Forelimb muscle (tissue), 1 donor: Measurements from ENCODE around the gene RPS6KB2. TPM values are rescaled to one million over a fixed set of nuclear protein-coding genes. Genes with fewer than 3 reads are reported as not detected.

Experiments
- DNase-seq: peaks from one replicate; pipeline ENCODE4 v3.0.0-alpha.2; 2013; ENCODE audit warnings: low read depth
- polyA plus RNA-seq: library from polyadenylated mRNA; unstranded; fragments of 120-200 nt; gene quantifications from one replicate; pipeline ENCODE4 v1.2.1, GENCODE V29; 2013; ENCODE audit not compliant: insufficient read length

RPS6KB2 gene
- polyA plus RNA-seq = 32.0 TPM

- peak; percentile 96 for DNase-seq
These were observed at the start of gene RPS6KB2 for GRCh38 chr11:67428052-67429001. Gene RPS6KB2, plus strand, starts transcription at chr11:67428494. Its CDS starts 52 bp downstream, at chr11:67428546.

GRCh38 chr11:67378544-67378943 is 49.8 kb upstream of the RPS6KB2 start:
- DNase-seq = no peak

- no peak for DNase-seq
These were observed 48.9 kb upstream of the RPS6KB2 start for GRCh38 chr11:67379061-67380058.

GRCh38 chr11:67381244-67381972 is 46.9 kb upstream of the RPS6KB2 start:
- DNase-seq = no peak

- no peak for DNase-seq
These were observed 45.8 kb upstream of the RPS6KB2 start for GRCh38 chr11:67382276-67383136.

GRCh38 chr11:67384851-67385366 is 43.4 kb upstream of the RPS6KB2 start:
- no peak for DNase-seq

GRCh38 chr11:67387069-67387468 is 41.2 kb upstream of the RPS6KB2 start:
- no peak for DNase-seq

GRCh38 chr11:67387518-67387917 is 40.8 kb upstream of the RPS6KB2 start:
- DNase-seq = no peak

GRCh38 chr11:67389477-67389876 is 38.8 kb upstream of the RPS6KB2 start:
- DNase-seq = no peak

- DNase-seq = no peak
These were observed 37.4 kb upstream of the RPS6KB2 start for GRCh38 chr11:67390947-67391303.

- DNase-seq = peak; percentile 86
These were observed 36.8 kb upstream of the RPS6KB2 start, which contains the start of gene RAD9A for GRCh38 chr11:67391304-67392182. Gene RAD9A, plus strand, starts transcription at chr11:67391986. Its CDS starts 59 bp downstream, at chr11:67392045.

- DNase-seq = no peak
These were observed 36.0 kb upstream of the RPS6KB2 start for GRCh38 chr11:67392183-67392715.

GRCh38 chr11:67393437-67393836 is 34.9 kb upstream of the RPS6KB2 start:
- no peak for DNase-seq

GRCh38 chr11:67393990-67394389 is 34.3 kb upstream of the RPS6KB2 start:
- DNase-seq = no peak

- DNase-seq = no peak
These were observed 32.6 kb upstream of the RPS6KB2 start for GRCh38 chr11:67395555-67396258.

GRCh38 chr11:67396259-67396581 is 32.1 kb upstream of the RPS6KB2 start:
- DNase-seq = no peak

- DNase-seq = no peak
These were observed 31.5 kb upstream of the RPS6KB2 start for GRCh38 chr11:67396587-67397389.

GRCh38 chr11:67397536-67397935 is 30.8 kb upstream of the RPS6KB2 start:
- no peak for DNase-seq
